Type B pancreatic cell (in vitro differentiated cells): ENCODE measurements around the gene CEP43. TPM values are rescaled to one million over a fixed set of nuclear protein-coding genes. Genes with fewer than 3 reads are reported as not detected.

ENCODE experiments used
- DNase-seq: peaks from one replicate; pipeline ENCODE4 v3.0.0; 2021; ENCODE audit warnings: mixed read lengths; ENCODE audit not compliant: unreplicated experiment; ENCODE audit errors: extremely low spot score
- H3K27ac Mint-ChIP-seq: 2 replicates; pipeline ENCODE4 v1.8.0; 2021; ENCODE audit warnings: mild to moderate bottlenecking, mixed read lengths
- H3K27me3 Mint-ChIP-seq: 2 replicates; pipeline ENCODE4 v1.8.0; 2021; ENCODE audit warnings: mixed read lengths
- H3K36me3 Mint-ChIP-seq: 2 replicates; pipeline ENCODE4 v1.8.0; 2021; ENCODE audit warnings: mixed read lengths
- H3K4me1 Mint-ChIP-seq: one replicate; pipeline ENCODE4 v1.8.0; 2021; ENCODE audit warnings: mixed read lengths; ENCODE audit not compliant: unreplicated experiment
- H3K4me3 Mint-ChIP-seq: 2 replicates; pipeline ENCODE4 v1.8.0; 2021; ENCODE audit warnings: mild to moderate bottlenecking, mixed read lengths
- H3K9me3 Mint-ChIP-seq: 2 replicates; pipeline ENCODE4 v1.8.0; 2021; ENCODE audit warnings: mixed read lengths
- total RNA-seq: library from RNA; stranded (reverse); gene quantifications from 2 replicates; pipeline ENCODE4 v1.2.1, GENCODE V29; 2021; ENCODE audit warnings: low replicate concordance
- TF ChIP-seq, protein P1 (sequence below): fragments of 200-600 bp; sonication (generic); conservative IDR thresholded peaks from 2 replicates; pipeline ENCODE4 v1.5.0; 2021; ENCODE audit warnings: antibody characterized with exemption, mild to moderate bottlenecking

The CEP43 gene
- total RNA-seq, 1 donor from 2014 or later = 35.3 TPM

DNA sequence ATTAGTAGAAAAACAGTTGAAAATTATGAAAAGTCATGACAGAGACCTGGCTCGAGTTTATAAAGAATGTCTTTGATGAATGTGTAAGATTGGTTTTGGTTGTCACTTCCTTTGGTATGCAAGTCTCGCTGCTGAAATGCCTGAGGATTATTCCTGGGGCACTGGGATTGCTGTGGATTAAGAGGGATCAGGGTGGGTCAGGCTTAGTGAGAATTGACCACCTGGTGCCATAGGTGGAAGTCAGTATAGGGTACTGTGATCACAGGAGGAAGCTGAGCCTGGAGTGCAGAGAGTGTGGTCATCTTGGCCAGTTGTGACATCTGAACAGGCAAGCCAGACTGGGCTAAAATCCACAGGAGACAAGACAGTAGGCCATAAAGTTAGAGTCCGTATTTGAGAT, 34.9 kb downstream of the CEP43 start:
- no peak overlapping the region for H3K27ac Mint-ChIP-seq
- TF ChIP-seq, protein P1, sequence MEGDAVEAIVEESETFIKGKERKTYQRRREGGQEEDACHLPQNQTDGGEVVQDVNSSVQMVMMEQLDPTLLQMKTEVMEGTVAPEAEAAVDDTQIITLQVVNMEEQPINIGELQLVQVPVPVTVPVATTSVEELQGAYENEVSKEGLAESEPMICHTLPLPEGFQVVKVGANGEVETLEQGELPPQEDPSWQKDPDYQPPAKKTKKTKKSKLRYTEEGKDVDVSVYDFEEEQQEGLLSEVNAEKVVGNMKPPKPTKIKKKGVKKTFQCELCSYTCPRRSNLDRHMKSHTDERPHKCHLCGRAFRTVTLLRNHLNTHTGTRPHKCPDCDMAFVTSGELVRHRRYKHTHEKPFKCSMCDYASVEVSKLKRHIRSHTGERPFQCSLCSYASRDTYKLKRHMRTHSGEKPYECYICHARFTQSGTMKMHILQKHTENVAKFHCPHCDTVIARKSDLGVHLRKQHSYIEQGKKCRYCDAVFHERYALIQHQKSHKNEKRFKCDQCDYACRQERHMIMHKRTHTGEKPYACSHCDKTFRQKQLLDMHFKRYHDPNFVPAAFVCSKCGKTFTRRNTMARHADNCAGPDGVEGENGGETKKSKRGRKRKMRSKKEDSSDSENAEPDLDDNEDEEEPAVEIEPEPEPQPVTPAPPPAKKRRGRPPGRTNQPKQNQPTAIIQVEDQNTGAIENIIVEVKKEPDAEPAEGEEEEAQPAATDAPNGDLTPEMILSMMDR = no peak
- no peaks in the 10 kb centered on the region for H3K9me3 Mint-ChIP-seq
- no peaks in the 10 kb centered on the region for H3K4me1 Mint-ChIP-seq
- DNase-seq = no peak
- H3K4me3 Mint-ChIP-seq = no peak overlapping the region
- no peaks in the 10 kb centered on the region for H3K27me3 Mint-ChIP-seq
- H3K36me3 Mint-ChIP-seq = peaks cover 61% of the 10 kb centered on the region

DNA sequence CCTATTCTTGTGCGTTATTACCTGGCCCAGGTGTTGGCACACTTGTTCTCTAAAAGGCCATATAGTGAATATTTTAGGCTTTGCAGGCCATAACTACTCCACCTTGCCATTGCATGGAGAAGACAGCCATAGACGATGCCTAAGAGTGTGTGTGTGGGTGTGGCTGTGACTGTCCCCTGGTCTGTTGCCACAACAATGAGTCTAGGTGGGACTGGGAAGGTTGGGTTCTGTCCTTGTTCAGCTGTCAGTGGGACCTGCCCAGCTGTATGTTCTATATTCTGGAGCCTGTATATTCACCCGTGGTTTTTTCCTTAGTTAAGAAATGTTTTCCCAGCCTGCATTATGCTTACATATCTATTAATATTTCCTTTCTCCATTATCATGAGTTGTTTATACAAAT, 38.6 kb downstream of the CEP43 start:
- no peak overlapping the region for H3K27ac Mint-ChIP-seq
- H3K4me3 Mint-ChIP-seq = no peak overlapping the region
- H3K4me1 Mint-ChIP-seq = no peaks in the 10 kb centered on the region
- H3K9me3 Mint-ChIP-seq = no peaks in the 10 kb centered on the region
- TF ChIP-seq, protein P1 = no peak
- DNase-seq = no peak
- peaks cover 47% of the 10 kb centered on the region for H3K36me3 Mint-ChIP-seq
- no peaks in the 10 kb centered on the region for H3K27me3 Mint-ChIP-seq

DNA sequence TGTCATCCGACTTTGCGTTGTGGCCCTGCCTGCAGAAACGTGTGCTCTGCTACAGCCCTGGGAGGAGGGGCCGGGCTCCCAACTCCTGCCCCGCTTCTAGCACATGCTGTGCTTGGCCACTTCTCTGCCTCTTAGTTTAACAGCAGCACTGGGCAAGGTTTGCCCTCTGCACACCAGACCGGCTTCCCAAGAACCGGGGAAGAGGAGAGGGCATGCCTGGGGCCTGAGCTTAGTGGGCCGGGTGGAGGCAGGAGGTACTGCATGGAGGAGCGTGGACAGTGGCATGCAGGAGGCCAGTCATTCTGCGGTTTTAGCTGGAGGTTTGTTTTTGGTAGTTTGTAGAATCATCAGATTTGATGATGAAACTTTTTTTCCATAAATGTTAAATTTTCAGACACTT, 45.5 kb downstream of the CEP43 start:
- peaks cover 10% of the 10 kb centered on the region for H3K36me3 Mint-ChIP-seq
- no peaks in the 10 kb centered on the region for H3K4me1 Mint-ChIP-seq
- TF ChIP-seq, protein P1 = peak; percentile 39
- no peak overlapping the region for H3K27ac Mint-ChIP-seq
- DNase-seq = no peak
- no peaks in the 10 kb centered on the region for H3K27me3 Mint-ChIP-seq
- H3K4me3 Mint-ChIP-seq = no peak overlapping the region
- no peaks in the 10 kb centered on the region for H3K9me3 Mint-ChIP-seq

DNA sequence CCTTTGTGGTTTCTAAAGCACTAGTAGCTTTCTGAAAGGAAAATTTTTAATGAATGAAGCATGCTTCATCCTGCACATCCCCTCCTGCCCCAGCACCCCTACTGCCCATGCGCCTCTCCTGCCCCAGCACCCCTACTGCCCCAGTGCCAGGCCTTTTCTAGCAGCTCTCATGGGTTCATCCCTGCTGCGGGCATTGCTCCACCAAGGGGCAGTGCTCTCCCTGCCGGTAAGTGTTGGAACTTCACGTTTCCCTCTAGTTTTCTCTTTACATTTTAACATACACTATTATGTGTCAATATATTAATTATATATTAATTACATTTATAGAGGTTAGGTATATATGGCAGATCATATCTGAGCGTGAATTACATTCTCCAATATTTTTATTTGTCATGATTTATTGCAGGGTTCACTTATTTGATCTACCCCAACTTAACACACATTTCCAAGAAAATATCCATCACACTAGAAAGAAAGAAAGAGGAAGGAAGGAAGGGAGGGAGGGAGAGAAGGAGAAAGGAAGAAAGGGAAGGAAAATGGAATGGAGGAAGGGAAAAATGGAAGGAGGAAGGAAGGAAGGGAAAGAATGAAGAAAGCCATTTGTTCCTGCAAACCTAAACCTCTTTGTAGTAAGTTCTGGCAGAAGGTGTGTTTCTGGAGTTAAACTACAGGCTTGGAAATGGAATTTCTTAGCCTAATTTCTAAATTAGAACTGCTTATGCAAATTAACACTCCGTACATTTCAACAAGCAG, 46.8 kb downstream of the CEP43 start:
- Mint-ChIP-seq H3K4me1 (no peaks in the 10 kb centered on the region), H3K9me3 (no peaks in the 10 kb centered on the region), H3K27me3 (no peaks in the 10 kb centered on the region), H3K27ac (no peak overlapping the region), H3K4me3 (no peak overlapping the region), H3K36me3 (peaks cover 12% of the 10 kb centered on the region)
- no peak for DNase-seq
- TF ChIP-seq, protein P1 = peak; percentile 31

DNA sequence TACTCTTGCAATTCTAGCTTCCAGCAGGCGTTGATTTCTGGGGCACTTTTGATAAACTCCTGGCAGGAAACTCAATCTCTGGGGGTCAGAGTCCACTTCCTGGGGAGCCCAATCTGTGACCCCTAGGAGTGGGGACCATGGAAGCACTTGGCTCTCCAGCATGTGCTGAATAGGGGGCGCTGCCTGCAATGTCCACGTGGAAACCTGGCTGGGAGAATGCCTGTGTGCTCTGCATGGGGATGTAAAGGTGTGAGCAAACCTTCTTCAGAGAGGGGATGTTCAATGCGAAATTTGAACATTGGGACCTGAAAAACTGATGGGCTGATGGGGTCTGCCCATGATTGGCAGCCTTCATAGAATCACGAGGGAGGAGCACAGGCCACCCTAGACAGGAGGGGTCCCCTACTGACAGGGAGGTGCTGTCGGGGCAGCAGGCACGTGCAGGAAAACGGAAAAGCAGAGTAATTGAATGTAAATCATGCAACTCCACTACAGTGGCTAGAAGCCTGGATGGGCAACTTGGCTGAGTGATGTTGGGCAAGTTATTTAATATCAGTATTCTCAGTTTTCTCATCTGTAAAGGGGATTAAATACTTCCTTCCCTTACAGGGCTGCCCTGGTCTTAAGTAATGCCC, 47.8 kb downstream of the CEP43 start:
- Mint-ChIP-seq H3K4me1 (no peaks in the 10 kb centered on the region), H3K4me3 (no peak overlapping the region), H3K36me3 (peaks cover 12% of the 10 kb centered on the region), H3K27me3 (no peaks in the 10 kb centered on the region), H3K27ac (no peak overlapping the region), H3K9me3 (no peaks in the 10 kb centered on the region)
- DNase-seq = no peak
- TF ChIP-seq, protein P1 = no peak
